ENCODE measurements around the gene RASA2. TPM values are rescaled to one million over a fixed set of nuclear protein-coding genes. Genes with fewer than 3 reads are reported as not detected.

Gene RASA2
- total RNA-seq, 1 experiment from 2014 or later, result 17.1 TPM

DNA sequence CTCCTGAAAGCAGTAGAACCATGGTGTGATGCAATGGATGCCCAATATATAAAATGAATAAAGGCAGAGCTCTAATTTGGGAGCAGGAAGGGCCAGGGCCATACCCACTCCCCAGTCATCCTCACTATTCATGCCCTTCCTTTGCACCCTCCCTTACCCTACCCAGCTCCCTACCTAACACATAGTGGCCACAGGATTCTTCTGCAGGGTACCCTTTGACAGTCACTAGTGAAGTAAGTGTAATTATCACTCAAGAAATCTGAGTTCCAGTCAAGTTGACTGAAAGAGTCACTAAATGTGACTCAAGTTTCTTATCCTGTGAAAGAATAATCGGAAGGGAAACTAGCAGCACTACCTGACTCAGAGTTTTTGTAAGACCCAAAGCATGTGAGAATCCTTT is 69.2 kb downstream of the RASA2 start:
- peaks cover 16% of the 10 kb centered on the region; the same call in 1 of the 2 replicates for H3F3A ChIP-seq (ENCODE audit: insufficient read depth, low read depth)
- ChIA-PET POLR2A (ENCODE audit: unreplicated experiment) (no interaction called here), CTCF (no interaction called here)
- H4K20me1 ChIP-seq (ENCODE audit: insufficient read depth), result no peaks in the 10 kb centered on the region
- H3K27ac ChIP-seq, result no peak overlapping the region
- BruUV-seq (replicated peaks), result no TSS peak
- no peak overlapping the region for H2AFZ ChIP-seq
- H3K79me2 ChIP-seq (ENCODE audit: low read depth), result no peaks in the 10 kb centered on the region
- no peak for TF ChIP-seq CTCF (conservative IDR thresholded peaks at IDR 0.05)
- no peaks in the 10 kb centered on the region for H3K9me3 ChIP-seq (ENCODE audit: insufficient read depth, low read depth)
- H3K4me2 ChIP-seq, result no peak overlapping the region
- no peaks in the 10 kb centered on the region for H3K27me3 ChIP-seq (ENCODE audit: insufficient read depth, low read depth)
- H3K9me2 ChIP-seq (ENCODE audit: insufficient read depth), result no peaks in the 10 kb centered on the region
- no peak overlapping the region for H3K4me3 ChIP-seq
- DNase-seq, result no peak
- peaks cover 20% of the 10 kb centered on the region for H3K36me3 ChIP-seq (ENCODE audit: low read depth)
- intact Hi-C loops (cut with micrococcal nuclease; ENCODE audit: unreplicated experiment), result no loop called here
- no peaks in the 10 kb centered on the region for H3K4me1 ChIP-seq (replicated peaks; ENCODE audit: insufficient read depth)

DNA sequence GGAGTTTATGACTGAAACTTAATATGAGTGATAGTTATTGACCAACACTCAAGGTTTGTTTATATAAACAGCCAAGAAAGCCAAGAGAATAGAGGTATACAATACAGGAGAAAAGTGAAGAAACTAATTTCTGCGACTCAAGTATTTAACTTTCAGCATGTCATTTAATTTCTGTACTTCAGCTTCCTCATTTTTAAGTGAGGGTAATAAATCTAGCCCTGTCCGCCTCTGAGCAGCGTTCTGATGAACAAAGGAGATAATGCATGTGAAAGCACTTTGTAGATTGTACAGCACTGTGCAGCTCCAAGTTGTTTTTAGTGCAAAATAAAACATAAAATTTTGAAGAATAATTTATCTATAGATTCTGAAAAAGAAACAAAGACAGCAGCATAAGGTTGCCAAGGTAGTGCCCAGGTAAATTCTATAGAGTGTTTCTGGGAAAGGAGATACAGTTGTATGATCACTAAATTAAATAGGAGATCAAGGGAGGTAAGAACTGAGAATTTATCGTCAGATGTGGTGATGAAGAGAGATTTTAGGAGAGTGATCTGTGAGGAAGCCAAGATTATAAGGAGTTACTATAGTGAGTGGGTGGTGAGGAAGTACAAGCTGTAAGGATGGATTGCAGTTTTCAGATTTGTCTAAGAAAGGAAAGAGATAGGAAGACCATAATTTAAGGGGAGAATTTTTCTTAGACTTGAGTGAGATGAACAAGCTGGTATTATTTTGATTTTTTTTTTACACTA is 71.3 kb downstream of the RASA2 start:
- peaks cover 18% of the 10 kb centered on the region; the same call in 1 of the 2 replicates for H3F3A ChIP-seq (ENCODE audit: insufficient read depth, low read depth)
- intact Hi-C loops (cut with micrococcal nuclease; ENCODE audit: unreplicated experiment), result no loop called here
- TF ChIP-seq EZH2 (IDR thresholded peaks at IDR 0.05; ENCODE audit: low read depth) (no peak), CTCF (conservative IDR thresholded peaks at IDR 0.05) (no peak)
- peaks cover 20% of the 10 kb centered on the region; the same call in 1 of the 2 replicates for H3K36me3 ChIP-seq (ENCODE audit: low read depth)
- H3K4me2 ChIP-seq, result no peak overlapping the region
- no peaks in the 10 kb centered on the region for H3K9me3 ChIP-seq (ENCODE audit: insufficient read depth, low read depth)
- no TSS peak for BruUV-seq (replicated peaks)
- ChIA-PET CTCF (interaction anchor here (0.6 to 0.7 kb wide), 2 partner anchors 98 to 252 kb away, joined by 5 to 6 read pairs; no protein-coding TSS in a partner anchor), POLR2A (ENCODE audit: unreplicated experiment) (interaction anchor here (0.6 to 0.7 kb wide), 2 partner anchors 106 to 362 kb away, joined by 5 read pairs; no protein-coding TSS in a partner anchor)
- H3K79me2 ChIP-seq (ENCODE audit: low read depth), result no peaks in the 10 kb centered on the region
- no peak overlapping the region for H2AFZ ChIP-seq
- H3K4me1 ChIP-seq (replicated peaks; ENCODE audit: insufficient read depth), result no peaks in the 10 kb centered on the region
- H3K27ac ChIP-seq, result no peak overlapping the region
- H3K27me3 ChIP-seq (ENCODE audit: insufficient read depth, low read depth), result no peaks in the 10 kb centered on the region
- H4K20me1 ChIP-seq (ENCODE audit: insufficient read depth), result no peaks in the 10 kb centered on the region
- no peaks in the 10 kb centered on the region for H3K9me2 ChIP-seq (ENCODE audit: insufficient read depth)
- no peak for DNase-seq
- no peak overlapping the region for H3K4me3 ChIP-seq

- Histone ChIP-seq H3K27ac (no peak overlapping the region), H3K4me2 (no peak overlapping the region), H3K4me3 (no peak overlapping the region), H3K36me3 (ENCODE audit: low read depth) (peaks cover 11% of the 10 kb centered on the region; the same call in 1 of the 2 replicates), H3F3A (ENCODE audit: insufficient read depth, low read depth) (peaks cover 15% of the 10 kb centered on the region; the same call in 1 of the 2 replicates), H3K27me3 (ENCODE audit: insufficient read depth, low read depth) (no peaks in the 10 kb centered on the region), H3K79me2 (ENCODE audit: low read depth) (no peaks in the 10 kb centered on the region), H3K4me1 (replicated peaks; ENCODE audit: insufficient read depth) (no peaks in the 10 kb centered on the region), H4K20me1 (ENCODE audit: insufficient read depth) (no peaks in the 10 kb centered on the region), H3K9me3 (ENCODE audit: insufficient read depth, low read depth) (no peaks in the 10 kb centered on the region), H3K9me2 (ENCODE audit: insufficient read depth) (no peaks in the 10 kb centered on the region), H2AFZ (no peak overlapping the region)
- no TSS peak for BruUV-seq (replicated peaks)
- intact Hi-C loops (cut with micrococcal nuclease; ENCODE audit: unreplicated experiment), result loop anchor here (1.0 to 10.0 kb wide), 5 partner anchors 101 to 557 kb away; no protein-coding TSS in a partner anchor
- peak; percentile 97 for TF ChIP-seq CTCF (conservative IDR thresholded peaks at IDR 0.05)
- TF ChIP-seq EZH2 (IDR thresholded peaks at IDR 0.05; ENCODE audit: low read depth), result no peak
- ChIA-PET CTCF (interaction anchor here (0.6 to 1.8 kb wide), 4 partner anchors 8 to 259 kb away, joined by 3 to 11 read pairs (median 5); no protein-coding TSS in a partner anchor), POLR2A (ENCODE audit: unreplicated experiment) (no interaction called here)
- DNase-seq, result peak in 1 of 2 experiments; percentile 32
These were observed 74.7 kb downstream of the RASA2 start for GRCh38 chr3:141561426-141562034.

All from PC-9 (cell line).